Mammary epithelial cell (primary cell): ENCODE measurements around the gene NUDT22.

Experiments used
- CTCF ChIP-seq, 2 donors: IDR thresholded peaks in 1 of 2; conservative IDR thresholded peaks in 1 of 2; 2 replicates each; pipeline ENCODE4 v1.5.1; 2011 to 2012; ENCODE audit warnings: inconsistent platforms in 2 of 2, low read length in 2 of 2, mild to moderate bottlenecking in 2 of 2, control low read depth in 1 of 2, low read depth in 1 of 2; ENCODE audit not compliant: insufficient read depth in 1 of 2; ENCODE audit errors: extremely low read depth in 1 of 2
- EZH2 ChIP-seq: IDR thresholded peaks from 2 replicates; pipeline ENCODE4 v1.6.1; 2012; ENCODE audit warnings: low read length, inconsistent platforms, borderline replicate concordance

GRCh38 chr11:64275031-64275800 lies 49.1 kb downstream of the NUDT22 start:
- no peak for TF ChIP-seq CTCF (conservative IDR thresholded peaks at IDR 0.05 in 1 of 2, IDR thresholded peaks at IDR 0.05 in 1 of 2; ENCODE audit: extremely low read depth in 1 of 2, insufficient read depth in 1 of 2, low read depth in 1 of 2, low read length in 2 of 2)
- TF ChIP-seq EZH2 = no peak
